HL-60 (cell line): ENCODE data around the gene CAMK1D.

ENCODE experiments used
- POLR2AphosphoS5 ChIP-seq: IDR thresholded peaks from 2 replicates; pipeline ENCODE4 v1.6.1; 2012; ENCODE audit warnings: low read depth
- TF ChIP-seq, protein P1 (sequence below): IDR thresholded peaks from one replicate; pipeline ENCODE4 v1.5.1; 2011; ENCODE audit warnings: low read length, control low read depth, inconsistent platforms; ENCODE audit not compliant: insufficient read depth
- TF ChIP-seq, protein P2 (sequence below): IDR thresholded peaks from 2 replicates; pipeline ENCODE4 v1.6.1; 2012; ENCODE audit warnings: low read depth; ENCODE audit not compliant: insufficient replicate concordance

DNA sequence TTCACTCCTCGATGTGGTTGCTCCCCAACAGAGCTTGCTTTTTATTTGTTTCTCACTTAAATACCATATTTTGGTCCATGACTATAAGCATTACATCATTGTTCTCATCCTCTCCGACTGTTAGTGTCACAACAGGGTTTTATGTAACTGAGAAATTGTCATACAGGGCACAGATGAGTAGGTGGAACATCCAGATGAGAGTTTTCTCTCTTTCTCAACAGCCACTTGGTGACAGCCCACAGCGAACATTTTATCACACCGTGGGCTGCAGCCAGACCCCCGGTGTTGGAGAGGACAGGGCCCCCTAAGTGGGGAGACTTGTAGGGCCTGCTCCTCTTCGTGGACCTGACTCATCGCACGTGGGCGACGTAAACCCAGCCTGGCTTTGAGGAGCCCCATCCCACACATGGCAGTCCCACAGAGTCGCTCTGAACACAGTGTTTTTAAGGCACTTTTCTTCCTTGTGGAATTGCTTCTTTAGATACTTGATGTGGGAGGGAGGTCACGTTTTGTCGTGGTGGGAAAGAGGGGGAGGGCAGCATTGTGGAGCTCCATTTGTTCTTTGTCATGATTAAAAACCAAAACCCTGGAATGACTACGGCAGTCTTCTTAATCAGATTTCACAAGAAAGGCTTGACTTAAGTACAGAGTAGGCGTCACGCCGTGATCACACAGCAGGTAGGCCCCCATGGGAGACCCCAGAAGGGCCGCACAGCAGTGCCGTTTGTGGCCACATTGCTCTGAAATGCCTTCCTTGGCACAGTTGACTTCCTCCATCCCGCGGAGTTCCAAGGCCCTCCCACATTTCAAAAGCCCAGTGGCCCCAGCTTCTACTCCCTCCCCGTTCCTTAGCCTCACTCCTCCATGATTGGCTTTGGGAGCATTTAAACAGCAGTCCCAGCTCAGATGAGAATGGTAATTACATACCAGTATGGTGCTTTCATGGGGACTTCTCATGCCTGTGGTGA lies 431.6 kb downstream of the CAMK1D start:
- no peak for TF ChIP-seq POLR2AphosphoS5
- TF ChIP-seq, protein P1, sequence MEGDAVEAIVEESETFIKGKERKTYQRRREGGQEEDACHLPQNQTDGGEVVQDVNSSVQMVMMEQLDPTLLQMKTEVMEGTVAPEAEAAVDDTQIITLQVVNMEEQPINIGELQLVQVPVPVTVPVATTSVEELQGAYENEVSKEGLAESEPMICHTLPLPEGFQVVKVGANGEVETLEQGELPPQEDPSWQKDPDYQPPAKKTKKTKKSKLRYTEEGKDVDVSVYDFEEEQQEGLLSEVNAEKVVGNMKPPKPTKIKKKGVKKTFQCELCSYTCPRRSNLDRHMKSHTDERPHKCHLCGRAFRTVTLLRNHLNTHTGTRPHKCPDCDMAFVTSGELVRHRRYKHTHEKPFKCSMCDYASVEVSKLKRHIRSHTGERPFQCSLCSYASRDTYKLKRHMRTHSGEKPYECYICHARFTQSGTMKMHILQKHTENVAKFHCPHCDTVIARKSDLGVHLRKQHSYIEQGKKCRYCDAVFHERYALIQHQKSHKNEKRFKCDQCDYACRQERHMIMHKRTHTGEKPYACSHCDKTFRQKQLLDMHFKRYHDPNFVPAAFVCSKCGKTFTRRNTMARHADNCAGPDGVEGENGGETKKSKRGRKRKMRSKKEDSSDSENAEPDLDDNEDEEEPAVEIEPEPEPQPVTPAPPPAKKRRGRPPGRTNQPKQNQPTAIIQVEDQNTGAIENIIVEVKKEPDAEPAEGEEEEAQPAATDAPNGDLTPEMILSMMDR, result no peak
- TF ChIP-seq, protein P2, sequence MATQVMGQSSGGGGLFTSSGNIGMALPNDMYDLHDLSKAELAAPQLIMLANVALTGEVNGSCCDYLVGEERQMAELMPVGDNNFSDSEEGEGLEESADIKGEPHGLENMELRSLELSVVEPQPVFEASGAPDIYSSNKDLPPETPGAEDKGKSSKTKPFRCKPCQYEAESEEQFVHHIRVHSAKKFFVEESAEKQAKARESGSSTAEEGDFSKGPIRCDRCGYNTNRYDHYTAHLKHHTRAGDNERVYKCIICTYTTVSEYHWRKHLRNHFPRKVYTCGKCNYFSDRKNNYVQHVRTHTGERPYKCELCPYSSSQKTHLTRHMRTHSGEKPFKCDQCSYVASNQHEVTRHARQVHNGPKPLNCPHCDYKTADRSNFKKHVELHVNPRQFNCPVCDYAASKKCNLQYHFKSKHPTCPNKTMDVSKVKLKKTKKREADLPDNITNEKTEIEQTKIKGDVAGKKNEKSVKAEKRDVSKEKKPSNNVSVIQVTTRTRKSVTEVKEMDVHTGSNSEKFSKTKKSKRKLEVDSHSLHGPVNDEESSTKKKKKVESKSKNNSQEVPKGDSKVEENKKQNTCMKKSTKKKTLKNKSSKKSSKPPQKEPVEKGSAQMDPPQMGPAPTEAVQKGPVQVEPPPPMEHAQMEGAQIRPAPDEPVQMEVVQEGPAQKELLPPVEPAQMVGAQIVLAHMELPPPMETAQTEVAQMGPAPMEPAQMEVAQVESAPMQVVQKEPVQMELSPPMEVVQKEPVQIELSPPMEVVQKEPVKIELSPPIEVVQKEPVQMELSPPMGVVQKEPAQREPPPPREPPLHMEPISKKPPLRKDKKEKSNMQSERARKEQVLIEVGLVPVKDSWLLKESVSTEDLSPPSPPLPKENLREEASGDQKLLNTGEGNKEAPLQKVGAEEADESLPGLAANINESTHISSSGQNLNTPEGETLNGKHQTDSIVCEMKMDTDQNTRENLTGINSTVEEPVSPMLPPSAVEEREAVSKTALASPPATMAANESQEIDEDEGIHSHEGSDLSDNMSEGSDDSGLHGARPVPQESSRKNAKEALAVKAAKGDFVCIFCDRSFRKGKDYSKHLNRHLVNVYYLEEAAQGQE, result no peak
